ENCODE data around the gene UBE2F. TPM values are rescaled to one million over a fixed set of nuclear protein-coding genes. Genes with fewer than 3 reads are reported as not detected.

Gene UBE2F
- total and polyA plus RNA-seq, 9 of the 15 experiments (the other 6 are each of a cell fraction or from before 2014, with no cell fraction given): 18.1 to 88.1 (median 53.0) TPM

- no peak for TF ChIP-seq CEBPZ (IDR thresholded peaks at IDR 0.05; ENCODE audit: borderline replicate concordance, low read depth, low read length)
- no peak for TF ChIP-seq ZNF175 (CRISPR knock-in tag; IDR thresholded peaks at IDR 0.05; ENCODE audit: low read depth)
- no peak for TF ChIP-seq MAFF (IDR thresholded peaks at IDR 0.05; ENCODE audit: low read length)
- TF ChIP-seq CTCF (IDR thresholded peaks at IDR 0.05 in 2 of 3, conservative IDR thresholded peaks at IDR 0.05 in 1 of 3; ENCODE audit: insufficient read depth in 2 of 3, low read depth in 1 of 3, low read length in 3 of 3): no peak
- TF ChIP-seq ZFX (CRISPR knock-in tag; IDR thresholded peaks at IDR 0.05): peak; percentile 37; the same call in 1 of the 2 replicates
- no peak for TF ChIP-seq MLLT1 (IDR thresholded peaks at IDR 0.05)
- 0 out of 2 replicates have a peak, but pooled peaks have one; percentile 64 for TF ChIP-seq ARID4B (CRISPR knock-in tag; IDR thresholded peaks at IDR 0.05)
- TF ChIP-seq SMARCA4 (IDR thresholded peaks at IDR 0.05): no peak
- no peak for TF ChIP-seq RBM39 (optimal IDR thresholded peaks at IDR 0.05; ENCODE audit: low read depth, low read length)
- TF ChIP-seq GTF2A2 (tag; IDR thresholded peaks at IDR 0.05): no peak
- TF ChIP-seq ILF3 (IDR thresholded peaks at IDR 0.05; ENCODE audit: borderline replicate concordance): no peak
- TF ChIP-seq ZNF717 (CRISPR knock-in tag; IDR thresholded peaks at IDR 0.05): no peak
- TF ChIP-seq KHSRP (IDR thresholded peaks at IDR 0.05): no peak
- TF ChIP-seq ZC3H8 (IDR thresholded peaks at IDR 0.05): no peak
- TF ChIP-seq MBD2 (IDR thresholded peaks at IDR 0.05; ENCODE audit: borderline replicate concordance, low read depth): peak; percentile 43; the same call in 1 of the 2 replicates
- no peak for TF ChIP-seq ZNF324 (CRISPR knock-in tag; IDR thresholded peaks at IDR 0.05)
- no peak for TF ChIP-seq SMARCC2 (IDR thresholded peaks at IDR 0.05; ENCODE audit: low read depth)
Observed at GRCh38 chr2:237966565-237967462, at the start of gene UBE2F (continued).

Data from K562 (cell line).